T-helper 2 cell treated with Interferon-gamma antibody and Interleukin-4, amounts not matched to agents 5 μg/mL and 100 μg/mL, for 36 hours (primary cell): Measurements from ENCODE around the gene CX3CL1.
"Not testable (repeated sequence)": the region's sequence is repeated elsewhere in the genome, so short reads cannot be mapped to it uniquely, and the experiment has no call there.

Source experiments
- DNase-seq: peaks from one replicate; pipeline ENCODE4 v3.0.0; 2021; ENCODE audit warnings: low spot score
- H3K27ac Mint-ChIP-seq: one replicate; pipeline ENCODE4 v1.8.0; 2021; ENCODE audit warnings: mild to moderate bottlenecking, mixed read lengths
- H3K27me3 Mint-ChIP-seq: one replicate; pipeline ENCODE4 v1.8.0; 2021; ENCODE audit warnings: low read depth, mixed read lengths
- H3K36me3 Mint-ChIP-seq: one replicate; pipeline ENCODE4 v1.8.0; 2021; ENCODE audit warnings: low read depth, mixed read lengths
- H3K4me1 Mint-ChIP-seq: one replicate; pipeline ENCODE4 v1.8.0; 2021; ENCODE audit warnings: low read depth, mixed read lengths
- H3K4me3 Mint-ChIP-seq: one replicate; pipeline ENCODE4 v1.8.0; 2022; ENCODE audit warnings: mild to moderate bottlenecking, moderate library complexity, mixed read lengths
- H3K9me3 Mint-ChIP-seq: one replicate; pipeline ENCODE4 v1.8.0; 2021; ENCODE audit warnings: mixed read lengths

The CX3CL1 gene

GRCh38 chr16:57372372-57373116 lies at the start of gene CX3CL1:
TSS of gene CX3CL1 (plus strand) at chr16:57372490. CDS start at chr16:57372569, 79 bp downstream.
- H3K27me3 Mint-ChIP-seq: no peaks in the 10 kb centered on the region
- DNase-seq: no peak
- H3K4me1 Mint-ChIP-seq: peaks cover 3% of the 10 kb centered on the region
- H3K36me3 Mint-ChIP-seq: no peaks in the 10 kb centered on the region
- H3K9me3 Mint-ChIP-seq: no peaks in the 10 kb centered on the region
- no peak within 1 kb of the TSS for H3K4me3 Mint-ChIP-seq
- no peak within 1 kb of the TSS for H3K27ac Mint-ChIP-seq

GRCh38 chr16:57324749-57325148 lies 47.5 kb upstream of the CX3CL1 start:
- H3K27ac Mint-ChIP-seq: no peak overlapping the region
- DNase-seq: no peak
- no peak overlapping the region for H3K4me3 Mint-ChIP-seq
- no peaks in the 10 kb centered on the region for H3K27me3 Mint-ChIP-seq
- H3K36me3 Mint-ChIP-seq: no peaks in the 10 kb centered on the region
- H3K4me1 Mint-ChIP-seq: no peaks in the 10 kb centered on the region
- no peaks in the 10 kb centered on the region for H3K9me3 Mint-ChIP-seq

- no peak overlapping the region for H3K27ac Mint-ChIP-seq
- DNase-seq: no peak
Measured at GRCh38 chr16:57325458-57325857, 46.8 kb upstream of the CX3CL1 start.

GRCh38 chr16:57329718-57330327 lies 42.5 kb upstream of the CX3CL1 start:
- no peaks in the 10 kb centered on the region for H3K36me3 Mint-ChIP-seq
- no peak overlapping the region for H3K4me3 Mint-ChIP-seq
- no peak for DNase-seq
- peaks cover 5% of the 10 kb centered on the region for H3K27me3 Mint-ChIP-seq
- no peaks in the 10 kb centered on the region for H3K9me3 Mint-ChIP-seq
- H3K27ac Mint-ChIP-seq: no peak overlapping the region
- no peaks in the 10 kb centered on the region for H3K4me1 Mint-ChIP-seq

More at GRCh38 chr16:57325458-57325857, 46.8 kb upstream of the CX3CL1 start:
- Mint-ChIP-seq H3K4me1 (no peaks in the 10 kb centered on the region), H3K36me3 (no peaks in the 10 kb centered on the region), H3K27me3 (peaks cover 2% of the 10 kb centered on the region), H3K4me3 (no peak overlapping the region), H3K9me3 (no peaks in the 10 kb centered on the region)

- Mint-ChIP-seq H3K27ac (no peak overlapping the region), H3K27me3 (peaks cover 9% of the 10 kb centered on the region), H3K4me1 (no peaks in the 10 kb centered on the region), H3K4me3 (no peak overlapping the region), H3K9me3 (no peaks in the 10 kb centered on the region), H3K36me3 (no peaks in the 10 kb centered on the region)
- no peak for DNase-seq
Measured at GRCh38 chr16:57331355-57331754, 40.9 kb upstream of the CX3CL1 start.

GRCh38 chr16:57333402-57333801 lies 38.9 kb upstream of the CX3CL1 start:
- peaks cover 9% of the 10 kb centered on the region for H3K27me3 Mint-ChIP-seq
- no peak for DNase-seq

GRCh38 chr16:57335366-57335765 lies 36.9 kb upstream of the CX3CL1 start:
- no peaks in the 10 kb centered on the region for H3K36me3 Mint-ChIP-seq
- H3K27me3 Mint-ChIP-seq: peaks cover 7% of the 10 kb centered on the region
- H3K27ac Mint-ChIP-seq: no peak overlapping the region
- no peaks in the 10 kb centered on the region for H3K9me3 Mint-ChIP-seq
- DNase-seq: no peak
- H3K4me1 Mint-ChIP-seq: peaks cover 4% of the 10 kb centered on the region
- H3K4me3 Mint-ChIP-seq: no peak overlapping the region

More at GRCh38 chr16:57333402-57333801, 38.9 kb upstream of the CX3CL1 start:
- H3K36me3 Mint-ChIP-seq: no peaks in the 10 kb centered on the region
- H3K27ac Mint-ChIP-seq: no peak overlapping the region
- no peak overlapping the region for H3K4me3 Mint-ChIP-seq
- H3K4me1 Mint-ChIP-seq: no peaks in the 10 kb centered on the region
- H3K9me3 Mint-ChIP-seq: no peaks in the 10 kb centered on the region

GRCh38 chr16:57341062-57341440 lies 31.2 kb upstream of the CX3CL1 start:
- Mint-ChIP-seq H3K4me1 (peaks cover 10% of the 10 kb centered on the region), H3K27me3 (peaks cover 6% of the 10 kb centered on the region), H3K36me3 (no peaks in the 10 kb centered on the region), H3K9me3 (no peaks in the 10 kb centered on the region), H3K4me3 (no peak overlapping the region), H3K27ac (no peak overlapping the region)
- no peak for DNase-seq

GRCh38 chr16:57341441-57342303 lies 30.6 kb upstream of the CX3CL1 start:
- peaks cover 10% of the 10 kb centered on the region for H3K4me1 Mint-ChIP-seq
- H3K4me3 Mint-ChIP-seq: no peak overlapping the region
- no peak for DNase-seq
- H3K27ac Mint-ChIP-seq: no peak overlapping the region
- no peaks in the 10 kb centered on the region for H3K9me3 Mint-ChIP-seq
- peaks cover 11% of the 10 kb centered on the region for H3K27me3 Mint-ChIP-seq
- no peaks in the 10 kb centered on the region for H3K36me3 Mint-ChIP-seq

GRCh38 chr16:57342606-57343005 lies 29.7 kb upstream of the CX3CL1 start:
- H3K27me3 Mint-ChIP-seq: peaks cover 20% of the 10 kb centered on the region
- not testable (repeated sequence) for H3K9me3 Mint-ChIP-seq, H3K36me3 Mint-ChIP-seq, DNase-seq, H3K4me3 Mint-ChIP-seq, H3K27ac Mint-ChIP-seq, H3K4me1 Mint-ChIP-seq

- DNase-seq: no peak
- Mint-ChIP-seq H3K9me3 (no peaks in the 10 kb centered on the region), H3K27me3 (peaks cover 21% of the 10 kb centered on the region), H3K36me3 (no peaks in the 10 kb centered on the region), H3K27ac (no peak overlapping the region), H3K4me3 (no peak overlapping the region), H3K4me1 (peaks cover 10% of the 10 kb centered on the region)
Measured at GRCh38 chr16:57343221-57343620, 29.1 kb upstream of the CX3CL1 start.

GRCh38 chr16:57344094-57344493 lies 28.2 kb upstream of the CX3CL1 start:
- not testable (repeated sequence) for H3K36me3 Mint-ChIP-seq, H3K27ac Mint-ChIP-seq, H3K9me3 Mint-ChIP-seq, DNase-seq, H3K4me3 Mint-ChIP-seq
- Mint-ChIP-seq H3K4me1 (peaks cover 12% of the 10 kb centered on the region), H3K27me3 (peaks cover 29% of the 10 kb centered on the region)

GRCh38 chr16:57345021-57345420 lies 27.3 kb upstream of the CX3CL1 start:
- Mint-ChIP-seq H3K4me3 (no peak overlapping the region), H3K27me3 (peaks cover 37% of the 10 kb centered on the region), H3K9me3 (no peaks in the 10 kb centered on the region), H3K36me3 (no peaks in the 10 kb centered on the region), H3K4me1 (peaks cover 8% of the 10 kb centered on the region), H3K27ac (no peak overlapping the region)
- no peak for DNase-seq

- H3K36me3 Mint-ChIP-seq: no peaks in the 10 kb centered on the region
- no peak overlapping the region for H3K4me3 Mint-ChIP-seq
- H3K4me1 Mint-ChIP-seq: peaks cover 8% of the 10 kb centered on the region
- H3K27me3 Mint-ChIP-seq: peaks cover 38% of the 10 kb centered on the region
- no peak for DNase-seq
- no peaks in the 10 kb centered on the region for H3K9me3 Mint-ChIP-seq
- H3K27ac Mint-ChIP-seq: no peak overlapping the region
Measured at GRCh38 chr16:57345666-57346204, 26.6 kb upstream of the CX3CL1 start.
